T-helper 2 cell (primary cell): ENCODE results near the gene ODR4.
A peak's percentile ranks its signal among the peaks of the same experiment; 100 is the strongest.
"Not testable (repeated sequence)": the region's sequence is repeated elsewhere in the genome, so short reads cannot be mapped to it uniquely, and the experiment has no call there.

Experiments used
- DNase-seq, 5 experiments: peaks; one replicate each; pipeline versions ENCODE4 v3.0.0 to v3.0.0-alpha.2; 2012 to 2022
- total RNA-seq, 2 donors: gene quantifications; one replicate each; lab custom pipeline; 2026; lab: John Stamatoyannopoulos, UW

ODR4 gene
- total RNA-seq, result 56.5 to 60.2 reads per million in 2 donors

GRCh38 chr1:186375152-186375928 is at the start of gene ODR4, which contains the start of gene TPR:
TSS of gene ODR4 (plus strand) at chr1:186375838. CDS start at chr1:186379786, 3,948 bp downstream.
TSS of gene TPR (minus strand) at chr1:186375253. CDS start at chr1:186375028, 225 bp downstream.
- DNase-seq, result peak; percentile 92 to 100 (median 96)

GRCh38 chr1:186326009-186326408 is 49.6 kb upstream of the ODR4 start:
- DNase-seq, result no peak

GRCh38 chr1:186327331-186327730 is 48.3 kb upstream of the ODR4 start:
- DNase-seq, result no peak

GRCh38 chr1:186330758-186331157 is 44.9 kb upstream of the ODR4 start:
- no peak for DNase-seq

- DNase-seq, result no peak
Measured at GRCh38 chr1:186337554-186337953, 38.1 kb upstream of the ODR4 start.

- no peak for DNase-seq
Measured at GRCh38 chr1:186340772-186341171, 34.9 kb upstream of the ODR4 start.

- peak in 1 of 5 experiments; percentile 30 for DNase-seq
Measured at GRCh38 chr1:186347837-186348691, 27.6 kb upstream of the ODR4 start.

GRCh38 chr1:186374303-186375151 is 1.1 kb upstream of the ODR4 start:
- peak in 2 of 5 experiments; percentile 5 to 81 for DNase-seq

- no peak for DNase-seq
Measured at GRCh38 chr1:186375929-186376319, 286 bp downstream of the ODR4 start.

GRCh38 chr1:186386725-186387383 is 11.2 kb downstream of the ODR4 start:
- no peak for DNase-seq

- no peak for DNase-seq
Measured at GRCh38 chr1:186390925-186391324, 15.3 kb downstream of the ODR4 start.

GRCh38 chr1:186391841-186392240 is 16.2 kb downstream of the ODR4 start:
- DNase-seq, result peak in 1 of 5 experiments; percentile 70

- DNase-seq, result not testable (repeated sequence)
Measured at GRCh38 chr1:186392711-186393110, 17.1 kb downstream of the ODR4 start.

GRCh38 chr1:186401446-186401845 is 25.8 kb downstream of the ODR4 start:
- DNase-seq, result not testable (repeated sequence)

GRCh38 chr1:186403632-186404031 is 28.0 kb downstream of the ODR4 start:
- DNase-seq, result no peak

GRCh38 chr1:186404454-186405051 is 28.9 kb downstream of the ODR4 start:
- peak in 2 of 5 experiments; percentile 5 to 87 for DNase-seq

GRCh38 chr1:186409091-186409490 is 33.5 kb downstream of the ODR4 start:
- peak in 1 of 5 experiments; percentile 36 for DNase-seq

- peak in 1 of 5 experiments; percentile 39 for DNase-seq
Measured at GRCh38 chr1:186413319-186413718, 37.7 kb downstream of the ODR4 start.

- DNase-seq, result no peak
Measured at GRCh38 chr1:186418503-186418902, 42.9 kb downstream of the ODR4 start.

GRCh38 chr1:186420311-186420710 is 44.7 kb downstream of the ODR4 start:
- DNase-seq, result no peak

GRCh38 chr1:186420923-186421322 is 45.3 kb downstream of the ODR4 start:
- DNase-seq, result peak in 1 of 5 experiments; percentile 81
